Measurements from ENCODE around the gene PTPRM. TPM values are rescaled to one million over a fixed set of nuclear protein-coding genes. Genes with fewer than 3 reads are reported as not detected.
A peak's percentile ranks its signal among the peaks of the same experiment; 100 is the strongest.

PTPRM gene
- polyA plus RNA-seq, 1 of the 3 experiments (the other 2 are of a cell fraction) = 16.0 TPM

DNA sequence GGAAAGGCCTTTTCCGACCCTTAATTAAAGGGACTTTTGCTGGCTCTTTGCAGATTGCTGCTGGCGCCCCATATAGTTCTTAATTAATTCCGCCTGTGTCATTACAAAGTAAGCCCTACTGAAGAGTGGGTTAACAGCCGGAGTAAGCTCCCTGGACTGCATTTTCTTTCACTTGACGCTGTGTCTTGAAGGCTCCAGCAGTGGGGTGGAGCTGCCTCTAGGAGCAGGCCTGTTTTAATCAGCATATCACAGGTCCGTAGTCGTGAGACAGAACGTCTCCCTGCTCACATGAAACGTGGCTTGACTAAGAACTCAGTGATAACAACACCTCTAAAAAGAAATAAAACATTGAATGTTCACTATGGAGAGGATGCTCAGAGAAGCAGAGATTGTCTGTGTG is 712.2 kb downstream of the PTPRM start:
- no peak overlapping the region for H3K4me2 ChIP-seq
- peak overlapping the region in 1 of 2 experiments; percentile 56; a peak in 1 of 4 replicates for H3K27ac ChIP-seq (ENCODE audit: low read depth in 2 of 2, low read length in 1 of 2)
- H3K27me3 ChIP-seq (ENCODE audit: insufficient read depth) = no peaks in the 10 kb centered on the region
- no peak overlapping the region for H2AFZ ChIP-seq (ENCODE audit: low read depth)
- no peaks in the 10 kb centered on the region for H3F3A ChIP-seq (replicated peaks; ENCODE audit: insufficient read depth)
- no peak for DNase-seq
- 58% methylated on average over 6 of the region's 9 CpGs for WGBS (ENCODE audit: low lambda C conversion rate)
- H4K20me1 ChIP-seq (ENCODE audit: insufficient read depth) = no peaks in the 10 kb centered on the region
- ChIA-PET POLR2A (no interaction called here), CTCF (no interaction called here)
- TF ChIP-seq, protein P1, sequence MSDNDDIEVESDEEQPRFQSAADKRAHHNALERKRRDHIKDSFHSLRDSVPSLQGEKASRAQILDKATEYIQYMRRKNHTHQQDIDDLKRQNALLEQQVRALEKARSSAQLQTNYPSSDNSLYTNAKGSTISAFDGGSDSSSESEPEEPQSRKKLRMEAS (IDR thresholded peaks at IDR 0.05; ENCODE audit: low read depth) = no peak
- TF ChIP-seq MXI1 (IDR thresholded peaks at IDR 0.05; ENCODE audit: low read depth, low read length) (no peak), RAD21 (IDR thresholded peaks at IDR 0.05; ENCODE audit: low read length) (no peak), SMC3 (IDR thresholded peaks at IDR 0.05; ENCODE audit: low read depth, low read length) (no peak), EP300 (IDR thresholded peaks at IDR 0.05; ENCODE audit: borderline replicate concordance in 1 of 2, low read depth in 1 of 2, low read length in 1 of 2) (no peak), TCF12 (IDR thresholded peaks at IDR 0.05) (no peak), FOXM1 (IDR thresholded peaks at IDR 0.05; ENCODE audit: low read depth) (no peak), RFX5 (IDR thresholded peaks at IDR 0.05; ENCODE audit: low read length) (no peak), SIN3A (IDR thresholded peaks at IDR 0.05; ENCODE audit: borderline replicate concordance, low read depth, low read length) (no peak), NRF1 (IDR thresholded peaks at IDR 0.05; ENCODE audit: low read depth, low read length) (no peak), POLR2AphosphoS5 (IDR thresholded peaks at IDR 0.05; ENCODE audit: low read depth, low read length) (no peak), TAF1 (IDR thresholded peaks at IDR 0.05; ENCODE audit: borderline replicate concordance, low read depth, low read length) (no peak)
- TF ChIP-seq, protein P2, sequence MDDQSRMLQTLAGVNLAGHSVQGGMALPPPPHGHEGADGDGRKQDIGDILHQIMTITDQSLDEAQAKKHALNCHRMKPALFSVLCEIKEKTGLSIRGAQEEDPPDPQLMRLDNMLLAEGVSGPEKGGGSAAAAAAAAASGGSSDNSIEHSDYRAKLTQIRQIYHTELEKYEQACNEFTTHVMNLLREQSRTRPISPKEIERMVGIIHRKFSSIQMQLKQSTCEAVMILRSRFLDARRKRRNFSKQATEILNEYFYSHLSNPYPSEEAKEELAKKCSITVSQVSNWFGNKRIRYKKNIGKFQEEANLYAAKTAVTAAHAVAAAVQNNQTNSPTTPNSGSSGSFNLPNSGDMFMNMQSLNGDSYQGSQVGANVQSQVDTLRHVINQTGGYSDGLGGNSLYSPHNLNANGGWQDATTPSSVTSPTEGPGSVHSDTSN (IDR thresholded peaks at IDR 0.05) = no peak
- TF ChIP-seq, protein P3, sequence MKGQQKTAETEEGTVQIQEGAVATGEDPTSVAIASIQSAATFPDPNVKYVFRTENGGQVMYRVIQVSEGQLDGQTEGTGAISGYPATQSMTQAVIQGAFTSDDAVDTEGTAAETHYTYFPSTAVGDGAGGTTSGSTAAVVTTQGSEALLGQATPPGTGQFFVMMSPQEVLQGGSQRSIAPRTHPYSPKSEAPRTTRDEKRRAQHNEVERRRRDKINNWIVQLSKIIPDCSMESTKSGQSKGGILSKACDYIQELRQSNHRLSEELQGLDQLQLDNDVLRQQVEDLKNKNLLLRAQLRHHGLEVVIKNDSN (IDR thresholded peaks at IDR 0.05; ENCODE audit: borderline replicate concordance, low read depth) = no peak
- TF ChIP-seq, protein P4, sequence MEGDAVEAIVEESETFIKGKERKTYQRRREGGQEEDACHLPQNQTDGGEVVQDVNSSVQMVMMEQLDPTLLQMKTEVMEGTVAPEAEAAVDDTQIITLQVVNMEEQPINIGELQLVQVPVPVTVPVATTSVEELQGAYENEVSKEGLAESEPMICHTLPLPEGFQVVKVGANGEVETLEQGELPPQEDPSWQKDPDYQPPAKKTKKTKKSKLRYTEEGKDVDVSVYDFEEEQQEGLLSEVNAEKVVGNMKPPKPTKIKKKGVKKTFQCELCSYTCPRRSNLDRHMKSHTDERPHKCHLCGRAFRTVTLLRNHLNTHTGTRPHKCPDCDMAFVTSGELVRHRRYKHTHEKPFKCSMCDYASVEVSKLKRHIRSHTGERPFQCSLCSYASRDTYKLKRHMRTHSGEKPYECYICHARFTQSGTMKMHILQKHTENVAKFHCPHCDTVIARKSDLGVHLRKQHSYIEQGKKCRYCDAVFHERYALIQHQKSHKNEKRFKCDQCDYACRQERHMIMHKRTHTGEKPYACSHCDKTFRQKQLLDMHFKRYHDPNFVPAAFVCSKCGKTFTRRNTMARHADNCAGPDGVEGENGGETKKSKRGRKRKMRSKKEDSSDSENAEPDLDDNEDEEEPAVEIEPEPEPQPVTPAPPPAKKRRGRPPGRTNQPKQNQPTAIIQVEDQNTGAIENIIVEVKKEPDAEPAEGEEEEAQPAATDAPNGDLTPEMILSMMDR (IDR thresholded peaks at IDR 0.05) = no peak
- TF ChIP-seq, protein P5, sequence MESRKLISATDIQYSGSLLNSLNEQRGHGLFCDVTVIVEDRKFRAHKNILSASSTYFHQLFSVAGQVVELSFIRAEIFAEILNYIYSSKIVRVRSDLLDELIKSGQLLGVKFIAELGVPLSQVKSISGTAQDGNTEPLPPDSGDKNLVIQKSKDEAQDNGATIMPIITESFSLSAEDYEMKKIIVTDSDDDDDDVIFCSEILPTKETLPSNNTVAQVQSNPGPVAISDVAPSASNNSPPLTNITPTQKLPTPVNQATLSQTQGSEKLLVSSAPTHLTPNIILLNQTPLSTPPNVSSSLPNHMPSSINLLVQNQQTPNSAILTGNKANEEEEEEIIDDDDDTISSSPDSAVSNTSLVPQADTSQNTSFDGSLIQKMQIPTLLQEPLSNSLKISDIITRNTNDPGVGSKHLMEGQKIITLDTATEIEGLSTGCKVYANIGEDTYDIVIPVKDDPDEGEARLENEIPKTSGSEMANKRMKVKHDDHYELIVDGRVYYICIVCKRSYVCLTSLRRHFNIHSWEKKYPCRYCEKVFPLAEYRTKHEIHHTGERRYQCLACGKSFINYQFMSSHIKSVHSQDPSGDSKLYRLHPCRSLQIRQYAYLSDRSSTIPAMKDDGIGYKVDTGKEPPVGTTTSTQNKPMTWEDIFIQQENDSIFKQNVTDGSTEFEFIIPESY (IDR thresholded peaks at IDR 0.05; ENCODE audit: borderline replicate concordance, low read depth) = no peak
- H3K36me3 ChIP-seq (replicated peaks in 1 of 2; ENCODE audit: control insufficient read depth in 1 of 2, insufficient read depth in 2 of 2, low read length in 1 of 2) = no peaks in the 10 kb centered on the region
- H3K79me2 ChIP-seq (ENCODE audit: insufficient read depth) = no peaks in the 10 kb centered on the region
- H3K9me3 ChIP-seq = no peaks in the 10 kb centered on the region
- H3K9ac ChIP-seq = no peak overlapping the region
- no peak overlapping the region for H3K4me3 ChIP-seq (ENCODE audit: low read depth in 2 of 2, low read length in 1 of 2)
- no peaks in the 10 kb centered on the region for H3K9me2 ChIP-seq
- H3K4me1 ChIP-seq (ENCODE audit: control insufficient read depth in 1 of 2, insufficient read depth in 2 of 2, low read depth in 1 of 2, low read length in 1 of 2) = peaks cover 0 to 14% of the 10 kb centered on the region in 2 experiments; a peak in 2 of 4 replicates
